ENCODE results near the gene C1QA.

DNA sequence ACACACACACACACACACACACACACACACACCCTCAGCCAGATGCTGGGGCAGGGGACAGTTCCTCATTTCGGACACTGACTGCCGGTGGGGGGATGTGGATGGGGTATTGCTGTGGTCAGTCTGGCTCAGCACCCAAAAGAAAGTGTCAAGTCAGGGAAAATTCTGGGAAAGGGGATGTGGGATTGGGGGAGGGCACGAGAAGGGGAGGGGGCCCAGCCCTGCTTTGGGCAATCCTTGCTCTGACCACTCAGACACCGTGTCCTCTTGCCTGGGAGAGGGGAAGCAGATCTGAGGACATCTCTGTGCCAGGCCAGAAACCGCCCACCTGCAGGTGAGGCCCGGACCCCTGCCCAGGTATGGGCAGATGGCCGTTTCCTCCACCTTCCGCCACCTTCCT, 7.0 kb downstream of the C1QA start, which contains the start of gene C1QC:
- TF ChIP-seq, protein P1, sequence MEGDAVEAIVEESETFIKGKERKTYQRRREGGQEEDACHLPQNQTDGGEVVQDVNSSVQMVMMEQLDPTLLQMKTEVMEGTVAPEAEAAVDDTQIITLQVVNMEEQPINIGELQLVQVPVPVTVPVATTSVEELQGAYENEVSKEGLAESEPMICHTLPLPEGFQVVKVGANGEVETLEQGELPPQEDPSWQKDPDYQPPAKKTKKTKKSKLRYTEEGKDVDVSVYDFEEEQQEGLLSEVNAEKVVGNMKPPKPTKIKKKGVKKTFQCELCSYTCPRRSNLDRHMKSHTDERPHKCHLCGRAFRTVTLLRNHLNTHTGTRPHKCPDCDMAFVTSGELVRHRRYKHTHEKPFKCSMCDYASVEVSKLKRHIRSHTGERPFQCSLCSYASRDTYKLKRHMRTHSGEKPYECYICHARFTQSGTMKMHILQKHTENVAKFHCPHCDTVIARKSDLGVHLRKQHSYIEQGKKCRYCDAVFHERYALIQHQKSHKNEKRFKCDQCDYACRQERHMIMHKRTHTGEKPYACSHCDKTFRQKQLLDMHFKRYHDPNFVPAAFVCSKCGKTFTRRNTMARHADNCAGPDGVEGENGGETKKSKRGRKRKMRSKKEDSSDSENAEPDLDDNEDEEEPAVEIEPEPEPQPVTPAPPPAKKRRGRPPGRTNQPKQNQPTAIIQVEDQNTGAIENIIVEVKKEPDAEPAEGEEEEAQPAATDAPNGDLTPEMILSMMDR (optimal IDR thresholded peaks at IDR 0.05 in 1 of 3, IDR thresholded peaks at IDR 0.05 in 1 of 3, conservative IDR thresholded peaks at IDR 0.05 in 1 of 3; ENCODE audit: extremely low read depth in 1 of 3, insufficient read depth in 2 of 3, low read length in 3 of 3): no peak
- TF ChIP-seq EZH2 (IDR thresholded peaks at IDR 0.05; ENCODE audit: low read length): no peak

Data from keratinocyte (primary cell).